ENCODE data around the gene SLCO3A1.

The SLCO3A1 gene

GRCh38 chr15:91862891-91863504, 9.5 kb downstream of the SLCO3A1 start:
- DNase-seq: no peak

DNA sequence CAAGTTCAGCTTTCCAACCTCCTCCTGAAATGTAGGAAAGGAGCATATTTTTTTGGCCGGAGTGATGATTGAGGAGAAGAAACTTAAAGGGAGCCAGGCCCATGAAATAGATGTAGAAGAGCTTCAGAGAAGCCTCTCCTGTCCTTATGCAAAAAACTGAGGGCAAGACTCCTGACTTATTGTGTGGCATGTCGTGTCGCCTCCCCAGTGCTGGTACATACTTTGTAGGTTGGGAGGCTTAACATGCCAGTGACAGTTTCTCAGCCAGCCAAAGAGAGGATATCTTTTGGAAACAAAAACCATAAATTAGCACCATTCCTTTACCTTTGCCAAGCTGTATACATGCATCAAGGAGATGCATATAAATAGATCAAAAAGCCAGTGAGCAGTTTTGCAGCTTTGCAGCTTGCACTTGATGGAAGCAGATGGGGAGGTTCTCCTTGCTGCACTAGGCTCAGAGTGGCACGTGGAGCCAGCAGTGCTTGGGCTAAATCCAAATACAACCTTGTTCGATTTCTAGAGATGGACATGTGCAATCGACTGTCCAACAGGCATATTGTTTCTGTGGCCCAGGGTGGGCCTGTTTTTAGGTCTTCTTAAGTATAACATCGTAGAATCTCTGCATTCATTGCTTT, 10.2 kb downstream of the SLCO3A1 start:
- DNase-seq: no peak

DNA sequence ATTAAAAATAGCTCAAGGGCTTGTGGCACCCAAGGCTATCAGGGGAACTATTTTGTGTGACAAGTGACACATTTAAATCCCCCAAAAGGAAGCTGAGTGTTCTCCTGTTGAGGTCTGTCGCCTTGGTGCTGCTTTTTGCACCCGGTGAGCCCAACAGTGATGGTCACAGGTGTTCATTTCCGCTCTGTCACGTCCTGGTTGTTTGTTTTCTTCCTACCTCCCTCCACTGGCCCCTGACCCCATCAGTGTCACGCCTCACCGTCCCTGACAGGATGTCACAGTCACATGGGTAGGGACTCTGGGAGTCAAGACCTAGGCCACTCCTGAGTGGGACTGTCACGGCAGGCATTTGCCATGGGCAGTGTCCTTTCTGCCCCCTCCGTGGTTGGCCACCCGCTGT, 11.2 kb downstream of the SLCO3A1 start:
- DNase-seq: no peak

- no peak for DNase-seq
Measured at GRCh38 chr15:91865486-91865885, 12.0 kb downstream of the SLCO3A1 start.

GRCh38 chr15:91865950-91866349, 12.4 kb downstream of the SLCO3A1 start:
- no peak for DNase-seq

DNA sequence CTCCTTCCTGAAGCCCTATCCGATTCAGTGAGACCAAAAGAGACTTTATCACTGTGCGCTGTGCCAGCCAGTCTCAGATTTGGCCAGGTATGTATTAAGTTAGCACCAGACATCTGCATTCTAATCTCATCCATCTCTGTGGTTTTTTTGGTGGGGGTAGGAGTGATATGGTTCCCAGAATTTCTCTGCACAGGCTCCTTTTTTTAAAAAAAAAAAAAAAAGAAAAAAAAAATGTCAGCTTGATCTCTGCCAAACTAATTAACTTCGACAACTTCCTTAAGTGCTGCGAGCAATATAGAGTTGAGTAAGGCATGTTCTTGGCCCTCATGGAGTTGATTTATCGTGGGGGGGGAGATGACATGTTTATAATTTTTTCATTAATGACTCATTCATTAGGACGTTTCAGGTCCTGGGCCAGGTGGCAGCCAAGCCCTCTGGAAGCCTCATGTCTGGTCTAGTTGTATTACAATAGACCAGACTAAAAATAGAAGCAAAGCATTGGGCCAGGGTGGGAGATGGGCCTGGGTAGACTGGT, 12.9 kb downstream of the SLCO3A1 start:
- no peak for DNase-seq

DNA sequence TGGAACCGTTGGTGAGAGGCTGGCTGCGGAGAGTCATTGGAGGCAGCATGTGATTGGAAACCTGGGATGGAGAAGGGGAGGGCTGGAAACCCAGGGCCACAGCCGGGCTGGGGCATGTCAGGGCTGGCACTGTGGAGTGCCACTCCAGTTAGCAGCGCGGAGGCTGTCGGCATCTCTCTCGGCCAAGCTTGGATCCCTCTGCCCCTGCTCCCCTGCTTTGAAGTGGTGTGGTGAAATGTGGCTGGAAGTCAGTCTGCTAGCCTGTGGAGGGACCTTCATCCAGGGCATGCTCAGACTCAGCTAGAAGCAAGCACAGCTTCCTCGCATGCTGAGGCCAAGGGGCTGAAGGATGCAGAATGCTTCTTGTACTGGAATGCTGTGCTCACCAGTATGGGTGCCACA, 13.5 kb downstream of the SLCO3A1 start:
- no peak for DNase-seq

DNA sequence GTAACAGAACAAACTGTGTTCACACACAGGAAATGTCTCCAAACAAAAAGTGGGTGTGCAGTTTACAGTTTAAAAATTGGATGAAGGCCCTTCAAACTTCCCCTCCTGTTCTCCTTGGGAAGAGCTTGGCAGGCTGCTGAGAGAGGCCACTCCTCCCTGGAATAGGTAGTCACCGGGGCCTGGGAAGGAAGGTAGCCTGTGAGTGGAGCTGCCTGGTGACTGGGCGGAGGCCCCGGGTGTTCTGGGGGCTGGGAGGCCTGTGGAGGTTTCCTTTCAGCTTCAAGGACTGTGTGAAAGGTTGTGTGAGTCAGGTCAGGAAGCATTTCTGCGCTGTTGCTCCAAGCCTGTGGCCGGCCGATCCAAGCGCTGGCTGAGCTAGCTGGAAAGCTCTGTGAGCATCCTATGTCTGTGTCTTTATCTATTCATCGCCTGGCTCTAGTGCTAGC, 14.1 kb downstream of the SLCO3A1 start:
- no peak for DNase-seq

DNA sequence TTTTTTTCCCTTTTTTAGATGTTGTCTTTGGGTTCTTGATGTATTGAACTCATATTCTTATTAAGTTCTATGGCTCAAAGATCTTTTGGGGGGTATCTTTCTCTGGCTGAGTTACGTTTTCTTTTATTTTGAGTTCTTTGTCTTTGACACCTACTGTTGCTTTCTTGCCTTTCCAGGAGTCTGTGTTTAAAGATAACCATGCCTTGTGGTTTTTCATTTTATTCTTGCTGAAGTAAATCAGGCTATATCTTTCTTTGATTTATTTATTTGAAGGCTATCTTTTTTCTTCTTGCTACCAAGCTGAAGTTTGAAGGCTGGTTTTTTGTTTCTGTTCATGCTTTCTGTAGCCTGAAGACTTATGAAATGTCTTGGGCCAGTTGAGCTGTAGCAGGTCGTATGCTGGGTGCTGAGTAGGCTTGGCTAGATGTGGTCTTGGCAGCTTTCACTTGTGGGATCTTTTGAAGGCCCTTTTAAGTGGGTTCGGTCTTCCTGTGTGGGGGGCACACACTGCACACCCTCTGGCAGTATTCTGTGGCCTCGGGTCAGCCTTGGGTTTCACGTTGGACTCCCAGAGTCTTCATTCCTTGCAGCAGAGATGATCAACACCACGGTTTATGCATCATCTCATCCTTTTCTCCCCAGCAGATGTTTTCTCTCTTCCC, 17.5 kb downstream of the SLCO3A1 start:
- no peak for DNase-seq

- DNase-seq: no peak
Measured at GRCh38 chr15:91871837-91872236, 18.3 kb downstream of the SLCO3A1 start.

DNA sequence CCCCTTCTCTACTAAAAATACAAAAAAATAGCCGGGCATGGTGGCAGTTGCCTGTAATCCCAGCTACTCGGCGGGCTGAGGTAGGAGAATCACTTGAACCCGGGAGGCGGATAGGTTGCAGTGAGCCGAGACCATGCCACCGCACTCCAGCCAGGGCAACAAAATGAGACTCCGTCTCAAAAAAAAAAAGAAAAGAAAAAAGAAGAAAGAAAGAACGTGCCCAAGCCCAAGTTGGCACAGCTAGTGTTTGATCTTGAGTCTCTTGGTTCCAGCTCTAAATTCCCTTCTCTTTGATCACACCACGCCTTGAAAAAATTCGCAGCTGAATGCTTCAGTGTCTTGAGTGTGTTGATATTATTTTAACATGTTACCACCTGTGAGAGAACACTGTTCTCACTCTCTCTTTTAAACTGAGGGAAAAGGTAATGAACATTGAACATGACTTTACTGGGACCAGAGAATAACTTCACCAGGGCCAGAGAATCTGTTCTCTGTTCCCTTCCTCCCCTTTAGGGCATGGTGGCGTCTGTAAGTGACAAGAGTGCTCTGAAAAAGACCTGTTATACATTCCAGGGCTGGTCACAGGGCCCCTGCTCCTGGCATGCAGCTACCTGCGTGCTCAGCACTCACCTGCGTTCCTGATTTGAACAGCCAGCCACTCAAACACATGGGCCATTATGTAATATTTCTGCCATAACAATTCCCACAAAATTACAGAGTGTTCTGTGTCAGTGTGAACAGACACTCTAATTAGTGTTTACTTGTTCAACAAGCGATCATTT, 19.0 kb downstream of the SLCO3A1 start:
- DNase-seq: no peak

GRCh38 chr15:91873138-91873536, 19.6 kb downstream of the SLCO3A1 start:
- DNase-seq: peak; percentile 28

DNA sequence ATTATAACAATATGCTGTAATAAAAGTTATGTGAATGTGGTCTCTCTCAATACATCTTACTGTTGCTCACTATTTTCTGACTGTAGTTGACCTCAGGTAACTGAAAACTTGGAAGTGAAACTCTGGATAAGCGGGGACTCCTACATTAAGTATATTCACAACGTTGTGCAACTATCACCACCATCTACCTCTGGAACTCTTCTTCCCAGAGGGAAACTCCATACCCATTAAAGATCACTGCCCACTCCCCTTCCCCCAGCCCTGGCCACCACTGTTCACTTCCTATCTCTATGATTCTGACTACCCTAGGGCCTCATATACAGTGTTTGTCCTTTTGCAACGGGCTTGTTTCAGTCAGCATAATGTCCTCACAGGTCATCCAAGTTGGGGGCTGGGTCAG, 20.7 kb downstream of the SLCO3A1 start:
- no peak for DNase-seq

DNA sequence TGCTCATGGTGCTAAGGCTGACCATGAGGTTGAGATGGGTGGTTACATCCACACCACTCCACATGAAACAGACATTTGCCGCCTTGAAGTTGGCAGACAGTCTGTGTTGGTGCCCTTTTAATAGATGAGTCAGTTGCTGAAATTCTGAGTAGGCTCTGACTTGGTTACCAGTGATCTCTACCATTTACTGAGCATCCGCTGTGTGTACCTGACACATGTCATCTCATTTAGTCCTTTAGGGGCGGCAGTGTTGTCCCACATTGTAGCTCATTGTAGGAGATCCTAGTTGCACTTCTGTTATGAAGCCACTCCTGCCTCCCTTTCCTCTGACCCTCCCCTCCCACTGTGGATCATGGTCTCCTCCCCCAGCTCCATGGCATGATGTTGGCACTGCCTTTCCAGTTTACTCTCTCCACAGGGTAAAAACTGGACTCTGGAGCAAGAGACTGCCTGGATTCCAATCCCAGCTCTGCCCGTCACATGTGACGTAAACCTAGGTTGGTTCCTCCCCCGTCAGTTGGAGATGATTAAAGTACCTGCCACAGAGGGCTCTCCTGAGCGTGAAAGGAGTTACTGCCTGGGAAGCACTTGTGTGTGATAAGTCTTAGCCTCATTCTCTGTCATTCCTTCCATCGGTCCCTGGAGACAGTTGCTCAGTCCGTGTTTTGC, 21.6 kb downstream of the SLCO3A1 start:
- no peak for DNase-seq

GRCh38 chr15:91876187-91876586, 22.7 kb downstream of the SLCO3A1 start:
- DNase-seq: no peak

- DNase-seq: no peak
Measured at GRCh38 chr15:91878319-91878870, 24.9 kb downstream of the SLCO3A1 start.

- no peak for DNase-seq
Measured at GRCh38 chr15:91879158-91879557, 25.6 kb downstream of the SLCO3A1 start.

- DNase-seq: no peak
Measured at GRCh38 chr15:91880373-91880772, 26.9 kb downstream of the SLCO3A1 start.

DNA sequence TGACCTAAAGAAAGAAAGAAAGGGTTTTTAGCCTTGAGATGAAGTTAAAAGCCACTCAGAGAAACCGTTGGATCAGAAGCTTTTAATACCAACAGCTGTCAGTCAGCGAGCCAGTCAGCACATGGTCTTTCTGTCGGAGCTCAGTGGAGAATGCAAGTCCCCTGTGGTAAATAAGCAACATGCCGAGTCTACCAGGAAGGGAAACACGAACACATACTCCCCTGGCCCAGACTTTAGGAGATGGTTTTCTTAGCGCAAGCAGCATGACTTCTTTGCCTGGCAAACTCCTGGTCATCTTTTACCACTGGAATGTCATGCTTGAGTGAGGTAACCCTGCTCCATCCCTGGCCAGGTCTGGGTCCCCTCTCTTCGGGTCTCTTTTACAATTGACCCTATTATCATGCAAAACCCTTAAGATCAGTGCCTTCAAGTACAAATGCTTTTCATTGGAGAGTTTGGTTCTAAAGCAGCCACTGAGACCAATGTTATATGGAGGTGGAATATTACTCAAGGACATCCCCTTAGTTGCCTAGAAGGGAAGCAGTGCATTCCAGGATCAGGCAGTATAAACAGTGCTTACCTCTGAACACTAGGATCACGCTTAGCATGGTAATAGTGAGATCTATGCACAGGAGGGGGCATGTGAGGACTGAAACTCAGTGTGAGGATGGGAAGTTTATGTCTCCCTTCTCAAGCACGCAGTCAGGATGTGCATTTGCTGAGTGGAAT, 28.2 kb downstream of the SLCO3A1 start:
- no peak for DNase-seq

GRCh38 chr15:91882858-91883586, 29.5 kb downstream of the SLCO3A1 start:
- no peak for DNase-seq

- no peak for DNase-seq
Measured at GRCh38 chr15:91884606-91885005, 31.1 kb downstream of the SLCO3A1 start.

Data from NCI-H2029 treated with DMSO at 0.1 percent for 48 hours (cell line).